ENCODE results near the gene KRT3. TPM values are rescaled to one million over a fixed set of nuclear protein-coding genes. Genes with fewer than 3 reads are reported as not detected.

Gene KRT3
- total RNA-seq, 1 experiment from 2014 or later = not detected

DNA sequence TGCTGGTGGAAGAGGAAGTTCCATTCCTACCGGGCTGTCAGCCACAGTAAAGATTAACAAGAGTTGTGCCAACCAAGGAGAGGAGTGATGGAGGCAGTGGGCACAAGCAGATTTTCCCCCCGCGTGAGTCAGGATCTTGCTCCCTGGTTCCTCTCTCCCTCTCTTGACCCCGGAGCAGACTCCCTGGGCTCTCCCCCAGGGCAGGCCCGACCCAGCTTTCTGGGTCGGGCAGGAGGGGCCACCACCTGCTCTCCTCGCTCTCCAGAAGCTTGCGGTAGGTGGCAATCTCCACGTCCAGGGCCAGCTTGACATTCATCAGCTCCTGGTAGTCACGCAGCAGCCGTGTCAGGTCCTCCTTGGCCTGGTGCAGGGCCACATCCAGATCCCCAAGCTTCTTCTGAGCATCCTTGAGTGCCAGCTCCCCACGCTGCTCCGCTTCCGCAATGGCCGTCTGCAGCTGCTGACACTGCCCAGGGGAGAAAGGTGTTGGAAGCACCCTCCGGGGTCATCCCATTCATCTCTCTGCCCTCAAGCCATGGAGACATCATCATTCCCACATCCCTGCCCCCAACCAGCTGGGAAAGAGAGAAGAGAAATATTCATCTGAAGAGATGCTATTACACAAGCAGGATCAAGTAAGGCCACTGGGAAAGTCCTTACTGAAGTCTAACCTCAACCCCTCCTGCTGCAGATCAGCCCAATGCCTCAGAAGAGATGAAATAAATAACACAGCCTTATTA lies 27.0 kb upstream of the KRT3 start:
- ChIA-PET POLR2A (no interaction called here), CTCF (no interaction called here)
- ATAC-seq (no peak), DNase-seq (ENCODE audit: low read depth, low spot score) (no peak)
- Histone ChIP-seq H3K4me1 (ENCODE audit: control insufficient read depth, insufficient read depth, low read length) (peaks cover 7% of the 10 kb centered on the region), H3K27me3 (ENCODE audit: control insufficient read depth, insufficient read depth, low read length) (no peaks in the 10 kb centered on the region), H3K27ac (ENCODE audit: low read length) (no peak overlapping the region), H3K9me3 (ENCODE audit: control insufficient read depth, insufficient read depth, low read depth, low read length) (no peaks in the 10 kb centered on the region), H3K36me3 (ENCODE audit: control insufficient read depth, insufficient read depth, low read length) (no peaks in the 10 kb centered on the region), H3K4me3 (ENCODE audit: low read depth in 2 of 2, low read length in 2 of 2) (no peak overlapping the region)
- no peak for TF ChIP-seq SIN3A (IDR thresholded peaks at IDR 0.05; ENCODE audit: borderline replicate concordance, insufficient read depth, low read depth, low read length)
- TF ChIP-seq POLR2AphosphoS5 (IDR thresholded peaks at IDR 0.05; ENCODE audit: low read depth, low read length) = no peak
- TF ChIP-seq, protein P1, sequence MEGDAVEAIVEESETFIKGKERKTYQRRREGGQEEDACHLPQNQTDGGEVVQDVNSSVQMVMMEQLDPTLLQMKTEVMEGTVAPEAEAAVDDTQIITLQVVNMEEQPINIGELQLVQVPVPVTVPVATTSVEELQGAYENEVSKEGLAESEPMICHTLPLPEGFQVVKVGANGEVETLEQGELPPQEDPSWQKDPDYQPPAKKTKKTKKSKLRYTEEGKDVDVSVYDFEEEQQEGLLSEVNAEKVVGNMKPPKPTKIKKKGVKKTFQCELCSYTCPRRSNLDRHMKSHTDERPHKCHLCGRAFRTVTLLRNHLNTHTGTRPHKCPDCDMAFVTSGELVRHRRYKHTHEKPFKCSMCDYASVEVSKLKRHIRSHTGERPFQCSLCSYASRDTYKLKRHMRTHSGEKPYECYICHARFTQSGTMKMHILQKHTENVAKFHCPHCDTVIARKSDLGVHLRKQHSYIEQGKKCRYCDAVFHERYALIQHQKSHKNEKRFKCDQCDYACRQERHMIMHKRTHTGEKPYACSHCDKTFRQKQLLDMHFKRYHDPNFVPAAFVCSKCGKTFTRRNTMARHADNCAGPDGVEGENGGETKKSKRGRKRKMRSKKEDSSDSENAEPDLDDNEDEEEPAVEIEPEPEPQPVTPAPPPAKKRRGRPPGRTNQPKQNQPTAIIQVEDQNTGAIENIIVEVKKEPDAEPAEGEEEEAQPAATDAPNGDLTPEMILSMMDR (IDR thresholded peaks at IDR 0.05) = no peak
- no peak for TF ChIP-seq TCF7L2 (IDR thresholded peaks at IDR 0.05; ENCODE audit: low read depth, low read length)
- no peak for TF ChIP-seq REST (IDR thresholded peaks at IDR 0.05; ENCODE audit: insufficient read depth in 1 of 2, low read depth in 2 of 2, low read length in 1 of 2)
- in situ Hi-C loops (cut with HindIII; ENCODE audit: low pct_unique_long_range_greater_than_20kb, low sequenced_read_pairs) = no loop called here
- intact Hi-C loops (cut with micrococcal nuclease; ENCODE audit: unreplicated experiment) = no loop called here
- BruUV-seq (replicated peaks) = no TSS peak

DNA sequence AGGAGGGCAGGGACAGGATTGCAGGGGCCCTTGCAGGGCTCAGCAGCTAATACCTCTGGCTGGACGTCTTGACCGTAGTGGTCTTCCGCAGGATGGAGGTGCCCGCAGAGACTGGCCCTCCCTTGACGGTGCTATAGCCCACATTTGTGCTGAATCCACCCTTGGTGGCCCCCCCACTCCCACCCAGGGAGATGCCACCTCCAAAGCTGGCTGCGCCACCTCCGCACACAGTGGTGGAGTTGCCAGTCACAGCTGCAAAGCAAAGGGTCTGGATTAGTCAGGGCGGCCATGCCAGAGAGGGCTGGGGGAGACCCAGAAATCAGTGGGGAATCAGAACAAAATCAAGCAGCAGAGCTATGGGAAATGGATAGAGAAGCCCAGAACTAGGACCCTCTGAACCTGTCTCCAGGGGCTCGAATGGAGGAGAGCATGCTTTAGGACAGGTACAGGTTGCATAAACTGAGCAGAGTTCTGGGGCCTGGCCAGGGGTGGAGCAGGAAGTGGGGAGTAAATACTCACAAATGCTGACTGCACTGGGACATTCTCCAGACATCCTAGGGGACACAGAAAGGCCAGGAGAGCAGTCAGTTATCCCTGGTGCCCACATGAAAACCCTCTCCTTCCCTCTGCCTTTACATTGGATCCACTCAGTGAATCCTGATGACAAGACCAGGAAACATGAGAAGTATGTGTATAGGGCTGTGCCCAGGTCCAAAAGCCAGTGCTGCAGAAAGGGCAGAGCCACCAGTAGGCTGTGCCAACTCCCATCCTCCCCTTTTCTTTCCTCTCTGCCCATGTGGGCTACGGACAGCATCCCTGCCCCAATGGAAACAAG lies 26.1 kb upstream of the KRT3 start:
- no TSS peak for BruUV-seq (replicated peaks)
- CTCF ChIA-PET = no interaction called here
- TF ChIP-seq, protein P1 (IDR thresholded peaks at IDR 0.05) = no peak
- TF ChIP-seq SIN3A (IDR thresholded peaks at IDR 0.05; ENCODE audit: borderline replicate concordance, insufficient read depth, low read depth, low read length) = no peak
- DNase-seq (ENCODE audit: low read depth, low spot score) (no peak), ATAC-seq (peak; percentile 52)
- Histone ChIP-seq H3K9me3 (ENCODE audit: control insufficient read depth, insufficient read depth, low read depth, low read length) (no peaks in the 10 kb centered on the region), H3K27me3 (ENCODE audit: control insufficient read depth, insufficient read depth, low read length) (no peaks in the 10 kb centered on the region), H3K27ac (ENCODE audit: low read length) (no peak overlapping the region), H3K4me3 (ENCODE audit: low read depth in 2 of 2, low read length in 2 of 2) (no peak overlapping the region), H3K36me3 (ENCODE audit: control insufficient read depth, insufficient read depth, low read length) (no peaks in the 10 kb centered on the region), H3K4me1 (ENCODE audit: control insufficient read depth, insufficient read depth, low read length) (peaks cover 7% of the 10 kb centered on the region)
- intact Hi-C loops (cut with micrococcal nuclease; ENCODE audit: unreplicated experiment) = no loop called here
- in situ Hi-C loops (cut with HindIII; ENCODE audit: low pct_unique_long_range_greater_than_20kb, low sequenced_read_pairs) = no loop called here
- POLR2A ChIA-PET = no interaction called here

Data from Panc1 (cell line).